Stimulated activated naive CD8-positive, alpha-beta T cell treated with anti-CD3 and anti-CD28 coated beads, Interleukin-15, Interleukin-2, amounts not matched to agents 100 U/mL and 50 U/mL, for 24 hours (primary cell): ENCODE data around the gene ITGA8.
"Not testable (repeated sequence)": the region's sequence is repeated elsewhere in the genome, so short reads cannot be mapped to it uniquely, and the experiment has no call there.

Source experiments
- ATAC-seq: fragments of 150-1000 bp; cut with Tn5 transposase; one replicate; pipeline ENCODE4 v1.10.0; 2021
- DNase-seq: peaks from one replicate; pipeline ENCODE4 v3.0.0; 2021

ITGA8 gene

DNA sequence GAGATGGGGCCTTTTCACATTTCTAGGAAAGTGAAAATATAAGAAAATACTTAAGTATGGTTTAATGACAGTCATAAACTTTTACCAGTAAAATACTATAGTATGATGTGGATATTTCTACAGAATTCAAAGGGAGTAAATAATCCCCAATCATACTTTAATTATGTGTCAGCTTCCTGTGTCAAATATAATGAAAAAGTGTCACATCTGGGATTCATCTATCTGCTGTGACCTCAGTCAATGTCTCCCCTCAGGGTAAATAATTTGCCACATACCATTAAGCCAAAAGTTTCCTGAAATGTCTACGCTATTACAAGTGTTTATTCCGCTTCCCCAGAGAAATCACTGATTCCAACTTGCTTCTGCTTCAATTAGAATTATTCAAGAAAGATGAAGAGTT lies 110.5 kb downstream of the ITGA8 start:
- ATAC-seq: no peak
- DNase-seq: no peak

DNA sequence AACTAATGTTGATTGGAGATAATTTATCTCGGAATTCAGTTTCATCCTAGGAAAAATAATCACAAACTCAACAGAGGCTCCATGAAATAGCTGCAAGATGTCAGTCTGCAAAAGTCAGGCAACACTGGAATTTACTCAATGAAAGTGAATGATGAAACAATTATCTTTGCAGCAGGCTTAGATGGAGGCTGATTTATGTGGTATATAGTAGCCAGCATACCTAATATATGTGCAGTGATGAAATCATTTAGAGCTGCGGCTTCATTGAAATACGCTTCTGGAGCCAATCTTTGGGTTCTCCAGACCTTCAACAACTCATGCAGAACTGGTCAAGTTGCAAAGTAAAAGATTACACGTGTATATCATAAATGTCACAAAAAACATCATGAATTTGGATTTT lies 113.3 kb downstream of the ITGA8 start:
- no peak for ATAC-seq
- DNase-seq: no peak

DNA sequence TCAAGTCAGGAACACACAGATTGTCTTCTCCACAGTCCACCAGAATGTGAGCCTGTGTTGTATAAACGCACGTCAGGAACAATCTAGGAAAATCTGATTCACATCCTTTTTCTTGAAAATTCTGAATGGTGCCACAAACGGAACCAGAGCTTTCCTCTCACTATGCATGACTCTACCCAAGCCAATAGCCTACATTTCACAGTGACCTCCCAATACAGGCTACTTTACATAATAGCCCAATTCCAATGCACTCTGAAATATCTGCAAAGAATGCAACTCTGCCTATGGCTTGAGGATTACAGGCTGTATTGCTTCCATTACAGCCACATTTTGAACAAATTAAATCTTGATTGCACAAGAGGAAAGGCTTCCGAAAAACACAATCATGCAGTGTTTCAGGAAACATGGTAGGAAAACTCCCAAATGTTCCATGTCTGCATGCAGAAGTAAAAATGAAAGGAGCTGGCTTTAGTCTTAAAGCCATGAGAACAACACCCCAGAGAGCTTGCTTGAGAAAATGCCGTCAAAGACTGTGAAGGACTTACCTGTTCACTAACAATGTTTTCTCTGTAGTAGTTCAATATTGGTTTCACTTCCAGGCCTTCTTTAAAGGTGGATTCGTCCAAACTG lies 113.9 kb downstream of the ITGA8 start:
- DNase-seq (no peak), ATAC-seq (no peak)

DNA sequence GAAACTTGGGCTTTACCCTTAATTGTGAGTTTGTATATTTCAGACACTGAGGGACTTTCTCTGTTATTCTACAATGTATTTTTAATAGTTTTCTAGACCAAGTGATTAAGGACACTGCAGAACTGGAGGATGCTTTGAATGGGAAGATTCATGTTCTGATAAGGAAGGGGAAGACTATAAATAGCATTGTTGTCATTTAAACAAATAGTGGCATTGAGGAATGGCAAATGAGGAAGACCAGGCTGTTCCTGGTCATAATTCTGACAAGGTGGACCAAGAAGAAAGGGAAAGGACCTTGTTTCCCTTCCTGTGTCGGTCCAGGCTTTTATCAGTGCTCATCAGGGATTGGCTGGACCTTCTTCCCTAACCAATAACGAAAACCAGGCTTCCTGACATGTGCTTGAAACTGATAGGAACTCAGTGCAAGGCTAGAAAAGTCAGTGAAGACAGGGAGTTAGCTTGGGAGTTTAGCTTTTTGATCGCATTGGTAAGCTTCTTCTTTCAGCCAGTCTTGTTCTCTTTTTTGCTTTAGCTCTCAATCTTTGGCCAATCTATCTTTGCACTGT lies 116.2 kb downstream of the ITGA8 start:
- ATAC-seq (no peak), DNase-seq (no peak)

DNA sequence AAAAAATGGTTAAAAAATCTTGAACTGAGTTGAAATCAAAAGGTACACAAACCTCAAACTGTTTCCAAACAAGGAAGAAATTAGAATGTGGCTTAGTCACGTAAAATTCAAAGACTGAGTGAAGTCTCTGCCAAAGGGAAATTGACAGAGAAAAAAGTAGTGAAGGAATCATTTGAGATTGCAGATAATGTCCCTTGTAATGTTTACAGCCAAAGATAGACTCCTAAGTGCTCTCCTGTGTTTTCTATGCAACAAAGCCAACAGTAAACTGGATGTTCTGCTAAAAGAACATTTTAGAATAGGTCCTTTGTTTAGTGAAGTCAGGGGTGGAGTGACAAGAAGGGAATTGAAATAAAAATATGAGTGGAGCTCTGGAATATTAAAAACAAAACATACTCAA lies 117.9 kb downstream of the ITGA8 start:
- DNase-seq (no peak), ATAC-seq (no peak)

DNA sequence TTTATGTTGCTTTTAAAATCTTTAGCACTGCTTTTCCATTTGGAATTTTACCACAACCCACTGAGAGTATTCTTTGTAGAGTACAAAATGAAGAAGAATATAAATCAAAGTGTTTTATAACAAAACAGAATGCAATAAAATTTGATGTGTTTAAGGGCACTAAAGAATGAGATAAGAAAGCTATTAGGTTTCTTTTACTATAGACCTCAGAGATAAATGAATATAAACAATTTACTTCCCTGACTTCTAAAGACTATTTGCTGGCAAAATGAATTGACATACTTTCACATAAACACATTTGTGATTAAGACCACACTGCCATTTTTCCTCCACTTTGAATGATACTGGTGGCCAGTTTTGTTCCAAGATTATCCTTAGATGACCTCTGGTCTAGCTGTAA lies 124.5 kb downstream of the ITGA8 start:
- ATAC-seq (no peak), DNase-seq (no peak)

DNA sequence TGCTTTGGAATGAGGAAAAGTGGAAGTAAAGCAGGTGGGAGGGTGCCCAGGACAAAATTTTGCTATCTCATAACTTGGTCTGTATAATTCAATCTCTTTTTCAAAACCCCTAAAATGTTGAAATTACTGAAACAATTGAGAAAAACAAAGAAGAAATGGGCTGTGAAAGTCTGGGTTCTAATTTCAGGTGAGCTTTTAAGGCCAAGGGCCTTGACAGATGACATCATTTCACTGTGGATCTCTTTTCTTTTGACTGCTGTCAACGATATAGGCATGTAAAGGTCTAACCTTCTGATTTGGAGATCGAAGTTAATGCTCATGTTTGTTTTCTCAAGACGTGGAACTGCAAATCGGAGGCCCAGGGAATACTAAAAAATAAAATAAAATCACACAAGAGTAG lies 127.8 kb downstream of the ITGA8 start:
- DNase-seq (no peak), ATAC-seq (no peak)

DNA sequence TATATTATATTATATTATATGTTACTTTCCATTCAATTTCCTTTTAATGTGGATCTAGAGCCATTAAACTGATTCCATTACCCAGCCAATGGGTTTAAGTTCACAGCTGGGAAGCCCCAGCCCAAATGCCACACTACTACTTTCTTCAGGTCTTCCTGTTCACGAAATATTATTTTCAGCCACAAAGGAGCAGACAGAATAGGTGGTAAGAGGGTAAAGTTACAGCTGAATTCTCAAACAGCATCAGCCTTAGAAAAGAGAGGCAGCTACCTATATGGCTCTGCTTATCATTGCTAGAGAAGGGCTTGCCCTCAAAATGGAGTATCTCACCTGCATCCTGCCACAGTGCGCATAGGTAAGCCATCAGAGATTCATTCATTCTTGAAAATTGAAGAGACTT lies 128.3 kb downstream of the ITGA8 start:
- DNase-seq (no peak), ATAC-seq (no peak)

DNA sequence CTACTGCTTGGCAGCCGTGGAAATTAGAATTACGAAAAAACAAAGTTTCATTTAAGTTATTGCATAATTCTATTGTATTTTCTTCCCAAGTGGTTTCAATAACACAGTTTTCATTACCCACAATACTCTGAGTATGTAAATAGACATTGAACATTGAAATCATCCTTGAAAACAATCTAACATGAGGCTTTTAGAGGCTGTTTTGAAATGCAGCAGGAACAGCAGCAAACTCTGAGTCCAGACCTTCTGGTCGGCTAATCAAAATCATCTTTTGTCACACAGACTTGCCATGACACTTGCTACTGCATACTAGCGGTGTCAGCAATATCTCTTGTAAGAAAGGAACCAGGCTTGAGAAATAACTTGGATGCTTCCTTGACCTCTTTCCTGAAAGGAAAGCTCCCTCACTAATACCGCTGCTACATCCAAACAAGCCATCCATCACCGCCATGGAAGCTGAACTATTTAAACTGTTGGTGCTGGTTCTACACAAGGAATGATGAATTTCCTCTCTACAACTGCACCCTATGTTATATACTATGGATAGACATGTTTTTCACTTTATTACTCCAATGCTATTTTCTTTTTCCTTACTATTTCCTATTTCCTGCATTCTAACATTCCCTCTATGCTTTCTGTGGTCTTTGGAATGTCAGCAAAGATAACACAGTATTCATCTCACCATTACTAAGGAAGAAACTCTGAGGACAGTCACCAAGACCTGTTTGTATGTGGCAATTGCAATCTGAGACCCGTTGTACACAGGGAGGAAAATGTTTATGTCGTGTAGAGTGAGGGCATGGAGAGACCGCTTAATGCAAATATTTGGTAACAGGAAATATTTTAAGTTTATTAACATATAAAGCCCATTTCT lies 130.8 kb downstream of the ITGA8 start:
- DNase-seq: no peak
- no peak for ATAC-seq

DNA sequence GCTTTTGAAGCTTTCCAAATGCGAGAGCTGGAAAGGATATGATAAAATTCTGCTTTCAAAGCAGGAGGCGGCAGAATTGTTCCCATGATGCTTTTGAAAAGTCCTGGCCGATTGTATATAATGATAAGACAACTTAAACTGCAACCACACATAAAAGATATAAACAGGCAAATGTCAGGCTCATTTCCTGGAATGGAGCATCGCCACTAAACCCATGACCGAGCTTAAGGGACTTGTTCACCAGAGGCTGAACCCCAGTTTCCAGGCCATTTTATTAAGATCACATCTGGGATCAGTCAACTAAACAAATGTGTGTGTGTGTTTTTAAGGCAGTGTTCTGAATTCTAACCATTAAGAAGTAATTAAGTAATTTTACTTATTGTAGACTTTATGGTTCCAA lies 131.6 kb downstream of the ITGA8 start:
- ATAC-seq (no peak), DNase-seq (no peak)

DNA sequence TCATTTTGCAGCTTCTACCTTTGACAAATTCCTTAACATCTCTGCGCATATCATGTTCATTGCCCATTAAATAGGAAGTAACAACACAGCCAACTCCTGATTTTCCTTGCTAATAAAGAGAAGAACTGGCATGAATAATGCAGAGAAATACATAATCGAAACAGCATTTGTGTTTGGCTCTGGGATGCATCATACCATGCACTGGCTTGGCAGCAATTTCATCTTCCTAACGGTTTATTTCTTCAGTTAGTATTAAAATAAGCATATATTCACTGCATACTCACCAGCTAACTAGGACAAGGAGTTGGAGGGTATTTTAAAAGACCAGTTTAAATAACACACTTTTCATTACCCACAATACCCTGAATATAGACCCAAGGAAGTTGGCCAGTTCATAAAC lies 132.5 kb downstream of the ITGA8 start:
- no peak for ATAC-seq

DNA sequence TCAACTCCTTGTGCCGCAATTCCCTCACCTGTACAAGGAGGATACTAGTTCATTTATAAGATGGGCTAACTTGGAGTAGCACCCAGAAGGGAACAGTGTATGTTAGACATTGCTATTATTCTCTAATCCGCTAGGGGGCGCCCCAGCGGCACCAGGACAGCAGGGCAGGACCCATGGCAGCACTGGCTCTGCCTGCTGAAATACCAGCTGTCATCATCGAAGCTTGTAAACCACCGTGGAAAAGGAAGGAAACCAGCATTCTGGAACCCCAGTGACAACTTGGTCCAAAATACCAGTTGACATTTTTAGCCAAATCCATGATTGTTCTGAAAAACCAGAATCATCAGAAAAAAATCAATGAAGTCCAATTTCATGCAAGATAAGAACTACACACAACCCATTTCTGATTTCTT lies 134.4 kb downstream of the ITGA8 start:
- peak; percentile 40 for DNase-seq
- ATAC-seq: peak; percentile 36

More for the DNA sequence above, 132.5 kb downstream of the ITGA8 start:
- DNase-seq: no peak

DNA sequence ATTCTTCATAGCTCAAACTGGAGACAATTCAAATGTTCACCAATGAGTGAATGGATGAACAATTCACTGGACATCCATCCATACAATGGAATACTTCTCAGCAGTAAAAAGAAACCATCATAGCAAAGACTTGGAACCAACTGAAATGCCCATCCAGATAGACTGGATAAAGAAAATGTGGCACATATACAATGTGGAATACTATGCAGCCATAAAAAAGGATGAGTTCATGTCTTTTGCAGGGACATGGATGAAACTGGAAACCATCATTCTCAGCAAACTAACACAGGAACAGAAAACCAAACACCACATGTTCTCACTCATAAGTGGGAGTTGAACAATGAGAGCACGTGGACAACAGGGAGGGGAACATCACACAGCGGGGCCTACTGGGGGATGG lies 136.8 kb downstream of the ITGA8 start:
- not testable (repeated sequence) for DNase-seq, ATAC-seq

DNA sequence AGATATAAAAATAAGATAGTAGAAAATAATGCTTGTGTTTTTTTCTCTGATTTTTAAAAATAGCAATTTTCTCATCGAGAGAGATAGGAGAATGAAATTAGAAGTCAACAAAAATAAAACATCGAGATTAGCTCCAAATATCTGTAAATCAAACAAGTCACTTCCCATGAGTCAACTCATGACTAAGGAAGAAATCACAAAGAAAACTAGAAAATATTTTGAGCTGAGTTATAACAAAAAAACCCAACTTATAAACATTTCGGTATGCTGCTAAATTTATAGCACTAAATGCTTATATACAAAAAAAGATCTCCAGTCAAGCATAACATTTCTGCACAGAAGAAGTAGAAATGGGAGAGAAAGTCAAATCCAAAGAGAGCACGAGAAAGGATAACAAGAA lies 140.1 kb downstream of the ITGA8 start:
- ATAC-seq: no peak
- DNase-seq: no peak

DNA sequence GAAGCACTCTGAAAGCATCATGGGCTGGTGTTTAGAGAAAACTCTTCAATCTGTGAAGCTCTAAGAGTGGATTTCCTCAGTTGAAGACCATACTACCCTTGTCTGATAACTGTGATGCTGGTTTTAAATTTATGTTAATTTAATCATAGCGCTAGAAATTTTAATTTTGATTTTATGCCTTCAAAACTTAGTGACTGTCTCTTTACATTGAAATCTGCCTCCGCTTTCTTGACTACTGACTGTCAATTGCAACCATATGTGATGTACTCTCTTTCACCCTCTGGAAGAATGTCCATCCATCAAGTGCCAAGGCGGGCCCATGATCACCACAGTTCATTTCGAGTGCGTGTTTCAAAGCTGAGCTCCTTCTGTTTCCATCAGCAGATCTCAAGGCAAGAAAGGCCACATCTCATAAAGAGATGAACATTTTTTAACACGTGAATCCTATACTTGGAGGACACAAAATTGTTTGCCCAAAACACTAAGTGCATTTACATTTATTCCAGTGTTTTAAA lies 147.1 kb downstream of the ITGA8 start:
- no peak for DNase-seq
- no peak for ATAC-seq

DNA sequence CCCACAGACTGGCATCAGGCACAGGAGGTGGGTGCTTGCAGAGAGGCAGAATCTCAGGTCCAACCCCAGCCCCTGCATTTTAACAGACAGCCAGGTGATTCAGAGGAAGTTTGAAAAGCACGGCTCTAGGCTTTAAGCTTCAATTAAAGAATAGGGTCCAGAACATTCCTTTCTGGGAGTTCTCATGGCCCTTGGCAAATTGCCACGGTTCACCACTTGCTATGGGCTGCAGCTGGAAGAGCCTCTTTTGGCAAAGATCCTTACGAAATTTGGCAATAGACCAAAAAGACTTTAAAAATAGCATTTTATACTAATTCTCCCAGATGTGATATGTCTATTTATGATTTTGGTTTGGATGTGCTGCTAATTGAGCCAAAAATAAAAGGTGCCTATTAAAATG lies 148.1 kb downstream of the ITGA8 start:
- ATAC-seq (no peak), DNase-seq (no peak)

DNA sequence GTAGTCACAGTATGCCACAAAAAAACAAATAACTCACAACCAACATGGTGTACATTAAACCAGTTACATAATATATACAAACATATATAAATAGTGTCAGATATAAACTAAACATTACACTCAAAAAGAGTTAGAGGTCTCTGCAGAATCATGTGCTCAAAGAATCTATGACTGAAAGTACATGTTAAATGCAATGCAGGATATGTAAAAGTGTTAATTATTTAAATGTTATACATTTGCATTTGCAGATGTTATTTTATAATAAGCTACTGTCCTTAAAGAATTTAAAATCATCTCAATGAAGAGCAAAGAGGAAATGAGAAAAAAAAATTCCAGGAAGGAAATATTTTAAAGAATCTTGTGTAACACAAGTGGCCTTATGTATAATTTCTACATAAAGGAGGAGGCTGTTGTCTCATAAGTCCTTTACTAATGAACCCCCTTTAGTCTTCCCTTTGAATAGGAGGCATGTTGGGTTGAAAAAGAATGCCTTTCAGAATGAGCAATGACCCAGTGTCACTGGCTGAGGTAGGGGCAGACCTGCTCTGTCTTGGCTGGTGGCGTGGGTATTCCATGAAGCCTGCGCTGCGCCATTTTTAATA lies 148.9 kb downstream of the ITGA8 start:
- DNase-seq (no peak), ATAC-seq (no peak)

DNA sequence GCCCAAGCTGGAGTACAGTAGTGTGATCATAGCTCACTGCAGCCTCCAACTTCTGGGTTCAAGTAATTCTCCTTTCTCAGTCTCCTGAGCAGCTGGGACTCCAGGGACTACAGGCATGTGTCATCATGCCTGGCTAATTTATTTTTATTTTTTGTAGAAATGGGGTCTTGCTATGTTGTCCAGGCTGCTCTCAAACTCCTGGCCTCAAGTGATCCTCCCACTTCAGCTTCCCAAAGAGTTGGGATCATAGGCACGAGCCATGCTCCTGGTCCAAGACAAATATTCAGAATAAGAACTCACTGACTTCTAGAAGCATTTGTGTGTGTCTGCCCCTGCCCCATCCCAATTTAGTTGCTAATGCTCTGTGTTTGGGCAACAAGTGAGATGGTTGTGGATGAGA lies 151.8 kb downstream of the ITGA8 start:
- DNase-seq (no peak), ATAC-seq (no peak)

DNA sequence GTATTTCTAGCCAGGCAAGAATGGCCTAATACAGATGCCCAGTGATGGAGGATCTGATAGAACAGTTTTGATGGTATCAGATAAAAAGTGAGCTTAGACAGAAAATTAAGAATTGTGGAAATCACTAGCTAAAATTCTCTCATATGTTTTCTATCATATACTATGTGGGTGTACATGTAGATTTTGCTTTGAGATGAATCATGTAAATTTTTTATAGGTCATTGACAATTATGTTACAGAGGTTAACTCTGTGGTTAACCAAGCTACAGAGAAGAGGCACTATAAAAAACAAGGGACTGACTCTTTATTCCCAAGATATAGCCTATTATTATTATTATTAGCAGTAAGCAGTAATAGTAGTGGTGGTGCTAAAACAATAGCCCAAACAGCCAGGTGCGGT lies 156.5 kb downstream of the ITGA8 start:
- ATAC-seq (no peak), DNase-seq (no peak)

DNA sequence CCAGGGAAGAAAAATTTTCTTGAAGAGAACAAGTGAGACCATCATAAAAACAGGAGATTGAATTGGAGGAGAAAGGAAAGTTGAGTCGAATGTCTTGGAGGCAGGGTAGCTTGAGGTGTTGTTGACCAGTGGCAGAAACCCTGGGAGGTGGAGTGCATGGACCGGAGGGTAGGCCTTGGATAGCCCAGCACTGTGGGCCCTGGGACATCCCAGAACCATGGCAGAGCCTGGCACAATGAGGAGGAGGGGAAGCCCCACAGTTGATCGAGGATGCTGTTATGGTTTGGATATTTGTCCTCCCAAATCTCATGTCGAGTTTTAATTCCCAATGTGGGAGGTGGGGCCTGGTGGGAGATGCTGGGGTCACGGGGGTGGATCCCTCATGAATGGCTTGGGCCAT lies 157.1 kb downstream of the ITGA8 start:
- DNase-seq (no peak), ATAC-seq (no peak)

DNA sequence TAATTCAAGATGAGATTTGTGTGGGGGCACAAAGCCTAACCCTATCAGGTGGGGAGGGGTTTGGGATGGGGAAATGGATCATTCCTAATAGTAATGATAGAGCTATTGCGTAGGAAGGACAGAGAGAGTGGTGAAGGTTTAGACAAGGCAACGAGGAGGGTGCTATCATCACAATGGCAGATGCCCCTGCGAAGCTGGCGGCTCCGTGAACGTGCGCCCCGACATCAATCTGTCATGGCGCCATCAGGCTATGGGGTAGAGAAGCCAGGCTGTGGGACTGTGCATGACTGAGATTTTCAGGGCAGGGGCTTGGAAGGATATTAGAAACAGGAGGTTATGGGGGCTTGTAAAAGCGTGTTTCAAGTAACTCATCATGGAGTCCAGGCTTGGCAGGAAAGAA lies 157.6 kb downstream of the ITGA8 start:
- DNase-seq (no peak), ATAC-seq (no peak)

DNA sequence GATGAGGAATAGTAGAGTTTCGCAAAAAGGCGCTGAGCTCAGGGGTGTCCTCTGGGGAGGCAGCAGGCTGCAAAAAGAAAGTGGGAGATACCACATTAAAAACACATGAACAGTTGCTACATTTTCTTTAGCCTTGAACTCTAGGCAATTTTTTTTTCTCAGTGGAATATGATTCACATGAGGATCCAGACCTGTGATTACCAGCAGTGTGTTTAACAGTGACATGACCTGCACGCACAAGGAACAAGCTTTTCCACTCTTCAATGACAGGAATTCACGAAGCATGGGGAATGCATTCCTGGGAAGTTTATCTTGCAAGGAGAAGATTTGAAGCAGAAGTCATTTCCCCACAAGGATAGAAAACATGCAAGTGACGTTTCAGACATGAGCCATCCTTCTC lies 161.6 kb downstream of the ITGA8 start:
- DNase-seq (no peak), ATAC-seq (no peak)

DNA sequence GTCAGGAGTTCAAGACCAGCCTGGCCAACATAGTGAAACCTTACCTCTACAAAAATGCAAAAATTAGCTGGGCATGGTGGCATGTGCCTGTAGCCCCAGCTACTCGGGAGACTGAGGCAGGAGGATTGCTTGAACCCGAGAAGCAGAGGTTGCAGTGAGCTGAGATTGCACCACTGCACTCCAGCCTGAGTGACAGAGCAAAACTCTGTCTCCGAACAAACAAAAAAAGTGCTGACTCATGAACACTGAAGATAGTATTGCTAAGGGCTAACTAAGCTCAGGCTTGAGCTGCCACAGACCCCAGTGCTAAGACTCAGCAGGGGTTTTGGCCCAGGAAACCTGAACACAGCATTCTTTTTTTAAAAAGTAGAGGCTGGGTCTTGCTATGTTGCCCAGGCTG lies 162.6 kb downstream of the ITGA8 start:
- not testable (repeated sequence) for ATAC-seq, DNase-seq
